ENCODE measurements around the gene RNF224.

- TF ChIP-seq EZH2 (IDR thresholded peaks at IDR 0.05; ENCODE audit: insufficient read depth, low read length) = no peak
- TF ChIP-seq, protein P1, sequence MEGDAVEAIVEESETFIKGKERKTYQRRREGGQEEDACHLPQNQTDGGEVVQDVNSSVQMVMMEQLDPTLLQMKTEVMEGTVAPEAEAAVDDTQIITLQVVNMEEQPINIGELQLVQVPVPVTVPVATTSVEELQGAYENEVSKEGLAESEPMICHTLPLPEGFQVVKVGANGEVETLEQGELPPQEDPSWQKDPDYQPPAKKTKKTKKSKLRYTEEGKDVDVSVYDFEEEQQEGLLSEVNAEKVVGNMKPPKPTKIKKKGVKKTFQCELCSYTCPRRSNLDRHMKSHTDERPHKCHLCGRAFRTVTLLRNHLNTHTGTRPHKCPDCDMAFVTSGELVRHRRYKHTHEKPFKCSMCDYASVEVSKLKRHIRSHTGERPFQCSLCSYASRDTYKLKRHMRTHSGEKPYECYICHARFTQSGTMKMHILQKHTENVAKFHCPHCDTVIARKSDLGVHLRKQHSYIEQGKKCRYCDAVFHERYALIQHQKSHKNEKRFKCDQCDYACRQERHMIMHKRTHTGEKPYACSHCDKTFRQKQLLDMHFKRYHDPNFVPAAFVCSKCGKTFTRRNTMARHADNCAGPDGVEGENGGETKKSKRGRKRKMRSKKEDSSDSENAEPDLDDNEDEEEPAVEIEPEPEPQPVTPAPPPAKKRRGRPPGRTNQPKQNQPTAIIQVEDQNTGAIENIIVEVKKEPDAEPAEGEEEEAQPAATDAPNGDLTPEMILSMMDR (IDR thresholded peaks at IDR 0.05; ENCODE audit: insufficient read depth, low read depth, low read length) = no peak
Measured at GRCh38 chr9:137178939-137179630, 48.2 kb upstream of the RNF224 start.
